GM12878 (cell line): ENCODE data around the gene DMD. TPM values are rescaled to one million over a fixed set of nuclear protein-coding genes. Genes with fewer than 3 reads are reported as not detected.

ENCODE experiments used
- ATAC-seq: fragments of 200-7000 bp; cut with Tn5 transposase; 3 replicates; pipeline ENCODE4 v1.9.1; 2020; ENCODE audit warnings: mild to moderate bottlenecking, moderate library complexity
- BruUV-seq: library from RNA; stranded (reverse); fragments of 400-500 nt; replicated peaks from 2 replicates; lab custom pipeline; 2021; lab: Mats Ljungman, UMichigan
- CTCF ChIA-PET: fragments of 300-600 bp; sonication (Branson Sonifier 250); formaldehyde crosslinking; extraction: SDS; loops from one replicate; lab custom pipeline; 2021; ENCODE audit warnings: inconsistent platforms; lab: Yijun Ruan, JAX
- POLR2A ChIA-PET: fragments of 350-600 bp; formaldehyde crosslinking; extraction: SDS; loops from one replicate; lab custom pipeline; 2021; ENCODE audit warnings: inconsistent platforms; lab: Charles Lee
- RAD21 ChIA-PET: fragments of 300-600 bp; sonication (Branson Sonifier 250); formaldehyde crosslinking; loops from one replicate; lab custom pipeline; 2023; ENCODE audit warnings: antibody characterized with exemption; ENCODE audit not compliant: unreplicated experiment; lab: Charles Lee
- SMC1A ChIA-PET: fragments of 300-600 bp; sonication (Branson Sonifier 250); formaldehyde crosslinking; loops from one replicate; lab custom pipeline; 2023; ENCODE audit not compliant: unreplicated experiment, uncharacterized antibody; lab: Charles Lee
- DNase-seq: peaks from one replicate; pipeline ENCODE4 v3.0.0-alpha.2; 2011; ENCODE audit warnings: low read depth, low spot score
- FAIRE-seq: peaks from 3 replicates; lab custom pipeline; 2011; peaks lifted over from hg19 to GRCh38; lab: Jason Lieb, UNC
- H2AFZ ChIP-seq: 2 replicates; pipeline ENCODE4 v1.6.0; 2011; ENCODE audit warnings: low read depth, low read length, control low read depth; ENCODE audit not compliant: control insufficient read depth
- H3K27ac ChIP-seq: 2 replicates; pipeline ENCODE4 v1.5.1; 2011; ENCODE audit warnings: control low read depth; ENCODE audit not compliant: control insufficient read depth, insufficient read depth
- H3K27me3 ChIP-seq, 2 experiments: replicated peaks in 1 of 2; 2 replicates each; pipeline versions ENCODE4 v1.6.0 to v1.6.1; 2011; ENCODE audit warnings: low read length in 1 of 2; ENCODE audit not compliant: control insufficient read depth in 2 of 2, insufficient read depth in 2 of 2
- H3K36me3 ChIP-seq, 2 experiments: 2 replicates each; pipeline ENCODE4 v1.5.1; 2011; ENCODE audit warnings: low read length in 1 of 2; ENCODE audit not compliant: control insufficient read depth in 2 of 2, insufficient read depth in 2 of 2
- H3K4me1 ChIP-seq: 2 replicates; pipeline ENCODE4 v1.6.1; 2011; ENCODE audit warnings: mild to moderate bottlenecking, low read length, moderate library complexity, mixed read lengths; ENCODE audit not compliant: control insufficient read depth, insufficient read depth
- H3K4me2 ChIP-seq: 2 replicates; pipeline ENCODE4 v1.6.0; 2011; ENCODE audit warnings: control low read depth; ENCODE audit not compliant: control insufficient read depth, insufficient read depth
- H3K4me3 ChIP-seq: fragments of 200-600 bp; sonication (generic); 2 replicates; pipeline ENCODE4 v1.5.1; 2016
- H3K79me2 ChIP-seq: 2 replicates; pipeline ENCODE4 v1.6.0; 2011; ENCODE audit warnings: low read length; ENCODE audit not compliant: control insufficient read depth, insufficient read depth
- H3K9ac ChIP-seq: 2 replicates; pipeline ENCODE4 v1.8.0; 2011; ENCODE audit warnings: low read length, control low read depth, mixed read lengths; ENCODE audit not compliant: control insufficient read depth, insufficient read depth
- H3K9me3 ChIP-seq: replicated peaks from 3 replicates; pipeline ENCODE4 v1.5.1; 2011; ENCODE audit warnings: mild to moderate bottlenecking, low read length; ENCODE audit not compliant: control insufficient read depth, insufficient read depth
- H4K20me1 ChIP-seq: 2 replicates; pipeline ENCODE4 v1.6.0; 2011; ENCODE audit not compliant: control insufficient read depth, insufficient read depth
- CBX5 ChIP-seq: sonication (generic); IDR thresholded peaks from 2 replicates; pipeline ENCODE4 v1.6.1; 2016; ENCODE audit warnings: low read depth, moderate library complexity, mild to moderate bottlenecking, inconsistent platforms
- CHD1 ChIP-seq: IDR thresholded peaks from 2 replicates; pipeline ENCODE4 v1.6.1; 2012; ENCODE audit warnings: low read depth, low read length, improper control_type of control experiment
- ELK1 ChIP-seq: IDR thresholded peaks from 2 replicates; pipeline ENCODE4 v1.6.1; 2012; ENCODE audit warnings: low read depth, low read length, improper control_type of control experiment
- MEF2A ChIP-seq: IDR thresholded peaks from 2 replicates; pipeline ENCODE4 v1.6.1; 2011; ENCODE audit warnings: low read depth, mild to moderate bottlenecking, low read length, moderate library complexity; ENCODE audit not compliant: insufficient read depth
- MYB ChIP-seq: fragments of 150-350 bp; IDR thresholded peaks from 2 replicates; pipeline ENCODE4 v1.6.1; 2014; ENCODE audit warnings: mild to moderate bottlenecking, low read depth, low read length, borderline replicate concordance
- NR2C2 ChIP-seq: IDR thresholded peaks from 2 replicates; pipeline ENCODE4 v1.6.1; 2011; ENCODE audit warnings: borderline replicate concordance, low read depth; ENCODE audit not compliant: control insufficient read depth, insufficient read length
- ZNF384 ChIP-seq: IDR thresholded peaks from 2 replicates; pipeline ENCODE4 v1.6.1; 2012; ENCODE audit warnings: low read depth, mild to moderate bottlenecking, low read length, improper control_type of control experiment, borderline replicate concordance
- ZSCAN29 ChIP-seq: fragments of 450-650 bp; IDR thresholded peaks from 2 replicates; pipeline ENCODE4 v1.6.1; 2017; ENCODE audit warnings: mild to moderate bottlenecking, moderate library complexity
- WGBS: methylation state at CpG from one replicate; pipeline ENCODE4 v1.1.6; 2016; ENCODE audit warnings: low lambda C conversion rate; ENCODE audit not compliant: insufficient replicate concordance, insufficient coverage; ENCODE audit errors: missing lambda C conversion rate; 5-methylcytosine and 5-hydroxymethylcytosine counted together
- in situ Hi-C: fragments of 300-500 bp; cut with MboI; formaldehyde crosslinking; loops from 9 replicates; pipeline ENCODE4 v1.14.3; 2018; ENCODE audit warnings: mixed read lengths
- intact Hi-C: fragments of 100-400 bp; cut with micrococcal nuclease; formaldehyde crosslinking; loops from one replicate; pipeline ENCODE4 v1.14.2; 2022; ENCODE audit not compliant: unreplicated experiment
- polyA plus RNA-seq, 11 experiments: library from polyadenylated mRNA; depleted of rRNA in 4 of 11; unstranded in 6 of 11; stranded (reverse) in 5 of 11; fragments of >200 nt; fragmentation: Nextera tagmentation in 4 of 11; fragmentation: Illumina TruSeq in 1 of 11; extraction: Ambion mirVana in 4 of 11; extraction: Trizol in 1 of 11; gene quantifications; 1 replicate in 1 of 11; 2 replicates in 10 of 11; pipeline versions ENCODE4 v1.2.1 to v1.2.3, GENCODE V29; 2011 to 2016; ENCODE audit warnings: inconsistent platforms in 2 of 11, missing spikeins in 2 of 11, low read depth in 1 of 11
- total RNA-seq, 4 experiments: library from RNA; depleted of rRNA in 3 of 4; stranded (reverse); fragments of >200 nt in 3 of 4; fragmentation: Illumina TruSeq in 1 of 4; extraction: Trizol in 1 of 4; gene quantifications; 2 replicates each; pipeline versions ENCODE4 v1.2.1 to v1.2.3, GENCODE V29; 2013 to 2021

The DMD gene
- total and polyA plus RNA-seq, 10 of the 15 experiments (the other 5 are each of a cell fraction or from before 2014, with no cell fraction given) = 1.4 to 24.3 (median 4.3) TPM

DNA sequence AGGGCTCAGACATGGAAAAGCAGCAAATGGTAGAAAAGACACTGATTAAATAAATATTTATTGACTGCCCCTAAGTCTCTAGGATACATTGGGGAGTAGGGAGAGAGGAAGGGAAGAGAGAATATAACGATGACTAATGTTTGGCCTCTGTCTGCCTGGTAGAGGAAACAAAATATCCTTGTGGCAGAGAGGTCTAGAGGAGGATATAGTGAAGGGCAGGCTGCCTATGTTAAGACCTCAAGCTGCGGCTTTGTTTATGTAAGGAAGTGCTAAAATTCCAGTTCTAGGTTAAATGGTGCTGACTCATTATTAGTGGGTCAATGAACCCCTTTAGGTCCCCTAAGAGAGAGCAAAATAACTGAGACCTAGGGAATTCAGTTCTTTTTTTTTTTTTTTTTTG lies 1712.2 kb downstream of the DMD start:
- no peak for TF ChIP-seq CHD1
- TF ChIP-seq, all 136 proteins: peak for 0
- intact Hi-C loops = no loop called here
- Histone ChIP-seq H3K4me2 (no peak overlapping the region), H4K20me1 (no peaks in the 10 kb centered on the region), H3K27me3 (no peaks in the 10 kb centered on the region), H3K9me3 (no peaks in the 10 kb centered on the region), H3K4me1 (no peaks in the 10 kb centered on the region), H2AFZ (no peak overlapping the region), H3K36me3 (no peaks in the 10 kb centered on the region), H3K27ac (no peak overlapping the region), H3K9ac (no peak overlapping the region), H3K79me2 (no peaks in the 10 kb centered on the region), H3K4me3 (no peak overlapping the region)
- BruUV-seq = no TSS peak
- ChIA-PET RAD21 (no interaction called here), CTCF (interaction anchor here (0.6 kb wide), 1 partner anchor 465 kb away, joined by 3 read pairs; no protein-coding TSS in a partner anchor), POLR2A (no interaction called here), SMC1A (no interaction called here)
- DNase-seq = no peak
- no peak for ATAC-seq
- 25% methylated on average over 2 of the region's 2 CpGs for WGBS
- no peak for FAIRE-seq
- in situ Hi-C loops = no loop called here

GRCh38 chrX:31497086-31497485 lies 1714.3 kb downstream of the DMD start:
- intact Hi-C loops = no loop called here
- in situ Hi-C loops = no loop called here
- RAD21 ChIA-PET = no interaction called here

More at GRCh38 chrX:31497086-31497485, 1714.3 kb downstream of the DMD start:
- Histone ChIP-seq H3K4me2 (no peak overlapping the region), H3K27me3 (no peaks in the 10 kb centered on the region), H3K4me3 (no peak overlapping the region), H3K79me2 (no peaks in the 10 kb centered on the region), H3K27ac (no peak overlapping the region)
- WGBS = 3% methylated on average over 3 of the region's 3 CpGs
- BruUV-seq = no TSS peak
- TF ChIP-seq CBX5 (no peak), NR2C2 (no peak), MYB (no peak), MEF2A (no peak), ZSCAN29 (no peak), ELK1 (no peak), ZNF384 (no peak)
- TF ChIP-seq, all 136 proteins: peak for 0
- Histone ChIP-seq H2AFZ (no peak overlapping the region), H3K36me3 (no peaks in the 10 kb centered on the region), H3K9ac (no peak overlapping the region), H3K4me1 (no peaks in the 10 kb centered on the region), H4K20me1 (no peaks in the 10 kb centered on the region), H3K9me3 (no peaks in the 10 kb centered on the region)
- no peak for DNase-seq
- ChIA-PET SMC1A (no interaction called here), CTCF (no interaction called here), POLR2A (no interaction called here)
- no peak for ATAC-seq
- no peak for FAIRE-seq
